GM23338 (cell line): ENCODE data around the gene MSH3. TPM values are rescaled to one million over a fixed set of nuclear protein-coding genes. Genes with fewer than 3 reads are reported as not detected.

Experiments used
- ATAC-seq: fragments of 200-7000 bp; cut with Tn5 transposase; 3 replicates; pipeline ENCODE4 v1.9.1; 2020
- DNase-seq: peaks from one replicate; pipeline ENCODE4 v3.0.0-alpha.2; 2015; ENCODE audit warnings: low spot score
- H2AFZ ChIP-seq: fragments of 200-600 bp; sonication (generic); 2 replicates; pipeline ENCODE4 v1.8.0; 2016; ENCODE audit warnings: antibody characterized with exemption, mild to moderate bottlenecking, moderate library complexity
- H3F3A ChIP-seq: fragments of 200-600 bp; sonication (generic); replicated peaks from 2 replicates; pipeline ENCODE4 v1.8.0; 2017; ENCODE audit warnings: antibody characterized with exemption, mixed run types, low read depth
- H3K27ac ChIP-seq: fragments of 200-600 bp; sonication (generic); 2 replicates; pipeline ENCODE4 v1.6.1; 2016; ENCODE audit warnings: low read depth
- H3K27me3 ChIP-seq: fragments of 200-600 bp; sonication (generic); 2 replicates; pipeline ENCODE4 v1.8.0; 2016; ENCODE audit warnings: mild to moderate bottlenecking, mixed run types, moderate library complexity; ENCODE audit not compliant: insufficient read depth
- H3K36me3 ChIP-seq: fragments of 200-600 bp; sonication (generic); 2 replicates; pipeline ENCODE4 v1.8.0; 2016; ENCODE audit warnings: mild to moderate bottlenecking; ENCODE audit not compliant: insufficient read depth
- H3K4me1 ChIP-seq: fragments of 200-600 bp; sonication (generic); 2 replicates; pipeline ENCODE4 v1.8.0; 2016; ENCODE audit warnings: mild to moderate bottlenecking, moderate library complexity; ENCODE audit not compliant: insufficient read depth
- H3K4me2 ChIP-seq: fragments of 200-600 bp; sonication (generic); 2 replicates; pipeline ENCODE4 v1.7.1; 2017; ENCODE audit warnings: mixed run types
- H3K4me3 ChIP-seq: fragments of 200-600 bp; sonication (generic); 2 replicates; pipeline ENCODE4 v1.6.1; 2016; ENCODE audit warnings: mixed run types
- H3K79me2 ChIP-seq: fragments of 200-600 bp; sonication (generic); replicated peaks from 2 replicates; pipeline ENCODE4 v1.8.0; 2017; ENCODE audit warnings: mild to moderate bottlenecking; ENCODE audit not compliant: insufficient read depth
- H3K9me2 ChIP-seq: fragments of 200-600 bp; sonication (generic); 2 replicates; pipeline ENCODE4 v1.8.0; 2017; ENCODE audit not compliant: insufficient read depth
- H4K20me1 ChIP-seq: fragments of 200-600 bp; sonication (generic); replicated peaks from 2 replicates; pipeline ENCODE4 v1.8.0; 2017; ENCODE audit warnings: mild to moderate bottlenecking; ENCODE audit not compliant: insufficient read depth
- H3K27ac Mint-ChIP-seq: 2 replicates; pipeline ENCODE4 v1.8.0; 2020; ENCODE audit warnings: inconsistent platforms, mild to moderate bottlenecking, moderate library complexity, mixed read lengths
- H3K27me3 Mint-ChIP-seq: 3 replicates; pipeline ENCODE4 v1.8.0; 2022; ENCODE audit warnings: low read depth, mild to moderate bottlenecking, moderate library complexity, mixed read lengths, inconsistent platforms; ENCODE audit not compliant: insufficient read depth, poor library complexity
- H3K36me3 Mint-ChIP-seq: 3 replicates; pipeline ENCODE4 v1.8.0; 2021; ENCODE audit warnings: low read depth, mild to moderate bottlenecking, inconsistent platforms, moderate library complexity, mixed read lengths
- H3K4me1 Mint-ChIP-seq: 3 replicates; pipeline ENCODE4 v1.8.0; 2020; ENCODE audit warnings: mild to moderate bottlenecking, inconsistent platforms, mixed read lengths
- H3K4me3 Mint-ChIP-seq: 3 replicates; pipeline ENCODE4 v1.8.0; 2021; ENCODE audit warnings: moderate library complexity, mild to moderate bottlenecking, inconsistent platforms, mixed read lengths
- H3K9me3 Mint-ChIP-seq: 3 replicates; pipeline ENCODE4 v1.8.0; 2020; ENCODE audit warnings: moderate library complexity, mild to moderate bottlenecking, inconsistent platforms, mixed read lengths
- CTCF ChIP-seq, 2 experiments: fragments of 200-600 bp in 1 of 2; sonication (generic) in 1 of 2; conservative IDR thresholded peaks; 2 replicates each; pipeline versions ENCODE4 v1.5.1 to v1.6.1; 2016 to 2017; ENCODE audit warnings: antibody characterized with exemption in 2 of 2, low read depth in 2 of 2, mild to moderate bottlenecking in 2 of 2, moderate library complexity in 1 of 2
- EZH2 ChIP-seq: fragments of 200-600 bp; sonication (generic); IDR thresholded peaks from one replicate; pipeline ENCODE4 v1.8.0; 2017; ENCODE audit warnings: antibody characterized with exemption, mild to moderate bottlenecking, low read depth; ENCODE audit not compliant: unreplicated experiment
- JUNB ChIP-seq: IDR thresholded peaks from one replicate; pipeline ENCODE4 v1.6.1; 2016; ENCODE audit warnings: antibody characterized with exemption; ENCODE audit not compliant: unreplicated experiment
- POLR2AphosphoS5 ChIP-seq: IDR thresholded peaks from 2 replicates; pipeline ENCODE4 v1.6.1; 2016; ENCODE audit warnings: antibody characterized with exemption, low read depth
- ZNF114 ChIP-seq: fragments of 250-450 bp; sonication (Bioruptor Pico); IDR thresholded peaks from 2 replicates; pipeline ENCODE4 v1.5.0; 2020; ENCODE audit warnings: mild to moderate bottlenecking, moderate library complexity
- polyA plus RNA-seq: library from polyadenylated mRNA; unstranded; fragments of >200 nt; fragmentation: Nextera tagmentation; extraction: Ambion mirVana; gene quantifications from 2 replicates; pipeline ENCODE4 v1.2.1, GENCODE V29; 2016
- total RNA-seq: library from RNA; depleted of rRNA; stranded (reverse); fragments of >200 nt; shearing (Covaris generic); gene quantifications from 2 replicates; pipeline ENCODE4 v1.2.3, GENCODE V29; 2014
- TF ChIP-seq, protein P1 (sequence below): fragments of 250-450 bp; sonication (Bioruptor Pico); IDR thresholded peaks from 2 replicates; pipeline ENCODE4 v1.5.0; 2020; ENCODE audit warnings: mild to moderate bottlenecking, moderate library complexity
- TF ChIP-seq, protein P2 (sequence below): IDR thresholded peaks from 2 replicates; pipeline ENCODE4 v1.6.1; 2016; ENCODE audit warnings: antibody characterized with exemption

MSH3 gene
- total and polyA plus RNA-seq, 2 experiments from 2014 or later: 13.3 to 16.6 TPM

- TF ChIP-seq, protein P1, sequence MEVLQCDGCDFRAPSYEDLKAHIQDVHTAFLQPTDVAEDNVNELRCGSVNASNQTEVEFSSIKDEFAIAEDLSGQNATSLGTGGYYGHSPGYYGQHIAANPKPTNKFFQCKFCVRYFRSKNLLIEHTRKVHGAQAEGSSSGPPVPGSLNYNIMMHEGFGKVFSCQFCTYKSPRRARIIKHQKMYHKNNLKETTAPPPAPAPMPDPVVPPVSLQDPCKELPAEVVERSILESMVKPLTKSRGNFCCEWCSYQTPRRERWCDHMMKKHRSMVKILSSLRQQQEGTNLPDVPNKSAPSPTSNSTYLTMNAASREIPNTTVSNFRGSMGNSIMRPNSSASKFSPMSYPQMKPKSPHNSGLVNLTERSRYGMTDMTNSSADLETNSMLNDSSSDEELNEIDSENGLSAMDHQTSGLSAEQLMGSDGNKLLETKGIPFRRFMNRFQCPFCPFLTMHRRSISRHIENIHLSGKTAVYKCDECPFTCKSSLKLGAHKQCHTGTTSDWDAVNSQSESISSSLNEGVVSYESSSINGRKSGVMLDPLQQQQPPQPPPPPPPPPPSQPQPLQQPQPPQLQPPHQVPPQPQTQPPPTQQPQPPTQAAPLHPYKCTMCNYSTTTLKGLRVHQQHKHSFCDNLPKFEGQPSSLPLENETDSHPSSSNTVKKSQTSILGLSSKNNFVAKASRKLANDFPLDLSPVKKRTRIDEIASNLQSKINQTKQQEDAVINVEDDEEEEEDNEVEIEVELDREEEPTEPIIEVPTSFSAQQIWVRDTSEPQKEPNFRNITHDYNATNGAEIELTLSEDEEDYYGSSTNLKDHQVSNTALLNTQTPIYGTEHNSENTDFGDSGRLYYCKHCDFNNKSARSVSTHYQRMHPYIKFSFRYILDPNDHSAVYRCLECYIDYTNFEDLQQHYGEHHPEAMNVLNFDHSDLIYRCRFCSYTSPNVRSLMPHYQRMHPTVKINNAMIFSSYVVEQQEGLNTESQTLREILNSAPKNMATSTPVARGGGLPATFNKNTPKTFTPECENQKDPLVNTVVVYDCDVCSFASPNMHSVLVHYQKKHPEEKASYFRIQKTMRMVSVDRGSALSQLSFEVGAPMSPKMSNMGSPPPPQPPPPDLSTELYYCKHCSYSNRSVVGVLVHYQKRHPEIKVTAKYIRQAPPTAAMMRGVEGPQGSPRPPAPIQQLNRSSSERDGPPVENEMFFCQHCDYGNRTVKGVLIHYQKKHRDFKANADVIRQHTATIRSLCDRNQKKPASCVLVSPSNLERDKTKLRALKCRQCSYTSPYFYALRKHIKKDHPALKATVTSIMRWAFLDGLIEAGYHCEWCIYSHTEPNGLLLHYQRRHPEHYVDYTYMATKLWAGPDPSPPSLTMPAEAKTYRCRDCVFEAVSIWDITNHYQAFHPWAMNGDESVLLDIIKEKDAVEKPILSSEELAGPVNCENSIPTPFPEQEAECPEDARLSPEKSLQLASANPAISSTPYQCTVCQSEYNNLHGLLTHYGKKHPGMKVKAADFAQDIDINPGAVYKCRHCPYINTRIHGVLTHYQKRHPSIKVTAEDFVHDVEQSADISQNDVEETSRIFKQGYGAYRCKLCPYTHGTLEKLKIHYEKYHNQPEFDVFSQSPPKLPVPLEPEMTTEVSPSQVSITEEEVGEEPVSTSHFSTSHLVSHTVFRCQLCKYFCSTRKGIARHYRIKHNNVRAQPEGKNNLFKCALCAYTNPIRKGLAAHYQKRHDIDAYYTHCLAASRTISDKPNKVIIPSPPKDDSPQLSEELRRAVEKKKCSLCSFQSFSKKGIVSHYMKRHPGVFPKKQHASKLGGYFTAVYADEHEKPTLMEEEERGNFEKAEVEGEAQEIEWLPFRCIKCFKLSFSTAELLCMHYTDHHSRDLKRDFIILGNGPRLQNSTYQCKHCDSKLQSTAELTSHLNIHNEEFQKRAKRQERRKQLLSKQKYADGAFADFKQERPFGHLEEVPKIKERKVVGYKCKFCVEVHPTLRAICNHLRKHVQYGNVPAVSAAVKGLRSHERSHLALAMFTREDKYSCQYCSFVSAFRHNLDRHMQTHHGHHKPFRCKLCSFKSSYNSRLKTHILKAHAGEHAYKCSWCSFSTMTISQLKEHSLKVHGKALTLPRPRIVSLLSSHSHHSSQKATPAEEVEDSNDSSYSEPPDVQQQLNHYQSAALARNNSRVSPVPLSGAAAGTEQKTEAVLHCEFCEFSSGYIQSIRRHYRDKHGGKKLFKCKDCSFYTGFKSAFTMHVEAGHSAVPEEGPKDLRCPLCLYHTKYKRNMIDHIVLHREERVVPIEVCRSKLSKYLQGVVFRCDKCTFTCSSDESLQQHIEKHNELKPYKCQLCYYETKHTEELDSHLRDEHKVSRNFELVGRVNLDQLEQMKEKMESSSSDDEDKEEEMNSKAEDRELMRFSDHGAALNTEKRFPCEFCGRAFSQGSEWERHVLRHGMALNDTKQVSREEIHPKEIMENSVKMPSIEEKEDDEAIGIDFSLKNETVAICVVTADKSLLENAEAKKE: no peak
- TF ChIP-seq CTCF (conservative IDR thresholded peaks at IDR 0.05; ENCODE audit: low read depth in 2 of 2): no peak
- TF ChIP-seq POLR2AphosphoS5: no peak
- no peak for TF ChIP-seq ZNF114 (CRISPR knock-in tag)
- TF ChIP-seq JUNB: no peak
These were observed 143.7 kb downstream of the MSH3 start (continued) for GRCh38 chr5:80798166-80798565.

DNA sequence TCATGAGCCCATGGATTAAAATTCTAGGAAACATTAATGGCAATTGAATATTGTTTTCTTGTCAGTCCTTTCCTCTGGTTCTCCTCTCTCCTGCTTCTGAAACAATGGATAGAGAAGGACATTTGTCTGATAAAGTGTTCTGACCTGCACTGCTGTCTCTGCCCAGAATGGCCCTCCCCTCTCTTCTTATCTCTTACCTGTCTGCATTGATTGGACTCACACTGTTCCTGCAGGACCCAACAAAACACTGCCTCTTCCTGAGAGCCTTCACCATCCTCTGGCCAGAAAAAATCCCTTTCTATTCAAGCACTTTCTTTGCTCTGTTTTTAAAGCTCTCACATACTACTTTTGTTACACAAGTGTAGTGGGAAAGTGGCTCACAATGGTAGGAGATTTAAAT lies 144.2 kb downstream of the MSH3 start:
- DNase-seq: no peak
- no peaks in the 10 kb centered on the region; the same call in 1 of the 2 replicates for H4K20me1 ChIP-seq
- ATAC-seq: peak; percentile 75
- TF ChIP-seq, protein P1: no peak
- TF ChIP-seq, protein P2, sequence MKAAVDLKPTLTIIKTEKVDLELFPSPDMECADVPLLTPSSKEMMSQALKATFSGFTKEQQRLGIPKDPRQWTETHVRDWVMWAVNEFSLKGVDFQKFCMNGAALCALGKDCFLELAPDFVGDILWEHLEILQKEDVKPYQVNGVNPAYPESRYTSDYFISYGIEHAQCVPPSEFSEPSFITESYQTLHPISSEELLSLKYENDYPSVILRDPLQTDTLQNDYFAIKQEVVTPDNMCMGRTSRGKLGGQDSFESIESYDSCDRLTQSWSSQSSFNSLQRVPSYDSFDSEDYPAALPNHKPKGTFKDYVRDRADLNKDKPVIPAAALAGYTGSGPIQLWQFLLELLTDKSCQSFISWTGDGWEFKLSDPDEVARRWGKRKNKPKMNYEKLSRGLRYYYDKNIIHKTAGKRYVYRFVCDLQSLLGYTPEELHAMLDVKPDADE: no peak
- no peak for TF ChIP-seq EZH2
- TF ChIP-seq ZNF114 (CRISPR knock-in tag): no peak

More for the DNA sequence above, 144.2 kb downstream of the MSH3 start:
- peaks cover 21% of the 10 kb centered on the region for H3K36me3 Mint-ChIP-seq
- Histone ChIP-seq H3K4me3 (no peak overlapping the region), H3K4me2 (no peak overlapping the region), H2AFZ (no peak overlapping the region), H3K36me3 (no peaks in the 10 kb centered on the region), H3K79me2 (no peaks in the 10 kb centered on the region), H3F3A (no peaks in the 10 kb centered on the region), H3K27ac (no peak overlapping the region; the same call in 1 of the 2 replicates), H3K4me1 (peaks cover 6% of the 10 kb centered on the region; the same call in 1 of the 2 replicates), H3K27me3 (no peaks in the 10 kb centered on the region), H3K9me2 (no peaks in the 10 kb centered on the region; the same call in 1 of the 2 replicates)
- H3K9me3 Mint-ChIP-seq: peaks cover 8% of the 10 kb centered on the region
- H3K4me3 Mint-ChIP-seq: no peak overlapping the region
- H3K4me1 Mint-ChIP-seq: peaks cover 6% of the 10 kb centered on the region; the same call in 2 of the 3 replicates
- H3K27me3 Mint-ChIP-seq: peaks cover 2% of the 10 kb centered on the region
- no peak overlapping the region for H3K27ac Mint-ChIP-seq
